ENCODE results near the gene FGF18.

FGF18 gene

GRCh38 chr5:171415115-171415730, 4.2 kb upstream of the FGF18 start:
- Histone ChIP-seq H3K4me3 (ENCODE audit: low read depth, low read length) (no peak overlapping the region), H3K27me3 (ENCODE audit: control insufficient read depth, insufficient read depth, low read length) (peaks cover 11% of the 10 kb centered on the region), H3K36me3 (ENCODE audit: control insufficient read depth, insufficient read depth, low read length) (peaks cover 33% of the 10 kb centered on the region), H3K4me1 (ENCODE audit: control insufficient read depth, insufficient read depth, low read length) (peaks cover 4% of the 10 kb centered on the region), H3K27ac (ENCODE audit: low read depth, low read length) (no peak overlapping the region), H3K9me3 (ENCODE audit: control insufficient read depth, insufficient read depth, low read depth, low read length) (no peaks in the 10 kb centered on the region), H3K9ac (ENCODE audit: low read length) (no peak overlapping the region)

- Histone ChIP-seq H3K27ac (ENCODE audit: low read depth, low read length) (no peak overlapping the region), H3K4me3 (ENCODE audit: low read depth, low read length) (no peak overlapping the region), H3K27me3 (ENCODE audit: control insufficient read depth, insufficient read depth, low read length) (peaks cover 23% of the 10 kb centered on the region), H3K9me3 (ENCODE audit: control insufficient read depth, insufficient read depth, low read depth, low read length) (no peaks in the 10 kb centered on the region), H3K4me1 (ENCODE audit: control insufficient read depth, insufficient read depth, low read length) (peaks cover 10% of the 10 kb centered on the region), H3K9ac (ENCODE audit: low read length) (no peak overlapping the region), H3K36me3 (ENCODE audit: control insufficient read depth, insufficient read depth, low read length) (peaks cover 22% of the 10 kb centered on the region)
Measured at GRCh38 chr5:171416160-171417049, 3.0 kb upstream of the FGF18 start.

DNA sequence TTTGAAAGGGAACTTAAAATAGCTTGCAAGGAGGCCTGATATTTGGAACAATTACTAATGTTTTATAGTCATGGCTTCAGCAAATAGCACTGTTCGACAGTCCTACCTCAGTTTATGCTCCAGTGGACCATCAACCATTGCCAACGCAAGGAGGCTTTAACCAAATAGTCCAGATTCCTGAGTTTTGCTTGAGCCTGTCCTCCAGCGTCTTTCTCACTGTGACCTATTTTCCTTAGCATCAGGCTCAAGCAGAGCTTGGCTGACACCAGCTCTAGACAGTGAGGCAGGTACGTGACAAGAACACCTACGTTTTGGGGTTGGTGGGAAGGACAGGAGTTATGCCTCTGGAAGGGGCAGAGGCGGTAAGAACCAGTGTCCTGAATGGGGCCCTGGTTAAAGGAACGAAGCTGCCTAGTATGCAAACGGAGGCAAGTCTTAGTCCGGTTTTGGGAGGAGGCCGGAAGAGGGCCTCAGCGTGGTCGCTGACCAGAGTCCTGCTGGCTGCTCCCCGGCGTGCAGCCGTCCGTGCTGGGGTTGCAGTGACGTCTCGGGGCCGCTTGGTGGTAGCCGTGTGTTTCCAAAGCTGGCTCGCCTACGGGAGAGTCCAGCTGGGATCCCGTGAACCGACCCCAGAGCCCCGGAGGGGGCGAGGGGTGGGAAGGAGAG, 998 bp upstream of the FGF18 start:
- Histone ChIP-seq H3K9me3 (ENCODE audit: control insufficient read depth, insufficient read depth, low read depth, low read length) (no peaks in the 10 kb centered on the region), H3K36me3 (ENCODE audit: control insufficient read depth, insufficient read depth, low read length) (peaks cover 3% of the 10 kb centered on the region), H3K27ac (ENCODE audit: low read depth, low read length) (no peak overlapping the region), H3K9ac (ENCODE audit: low read length) (peak overlapping the region; percentile 72), H3K4me1 (ENCODE audit: control insufficient read depth, insufficient read depth, low read length) (peaks cover 28% of the 10 kb centered on the region), H3K4me3 (ENCODE audit: low read depth, low read length) (peak overlapping the region; percentile 79), H3K27me3 (ENCODE audit: control insufficient read depth, insufficient read depth, low read length) (peaks cover 39% of the 10 kb centered on the region)

- H3K9me3 ChIP-seq (ENCODE audit: control insufficient read depth, insufficient read depth, low read depth, low read length): no peaks in the 10 kb centered on the region
- no peak overlapping the region for H3K27ac ChIP-seq (ENCODE audit: low read depth, low read length)
- H3K36me3 ChIP-seq (ENCODE audit: control insufficient read depth, insufficient read depth, low read length): no peaks in the 10 kb centered on the region
- peaks cover 39% of the 10 kb centered on the region for H3K27me3 ChIP-seq (ENCODE audit: control insufficient read depth, insufficient read depth, low read length)
- H3K4me3 ChIP-seq (ENCODE audit: low read depth, low read length): peak overlapping the region; percentile 79
- H3K4me1 ChIP-seq (ENCODE audit: control insufficient read depth, insufficient read depth, low read length): peaks cover 36% of the 10 kb centered on the region
- peak overlapping the region; percentile 44 for H3K9ac ChIP-seq (ENCODE audit: low read length)
Measured at GRCh38 chr5:171419688-171420430, 412 bp downstream of the FGF18 start.

GRCh38 chr5:171420431-171421241, 1.2 kb downstream of the FGF18 start:
- H3K9ac ChIP-seq (ENCODE audit: low read length): peak overlapping the region; percentile 44
- H3K4me1 ChIP-seq (ENCODE audit: control insufficient read depth, insufficient read depth, low read length): peaks cover 39% of the 10 kb centered on the region
- H3K27ac ChIP-seq (ENCODE audit: low read depth, low read length): no peak overlapping the region
- H3K36me3 ChIP-seq (ENCODE audit: control insufficient read depth, insufficient read depth, low read length): no peaks in the 10 kb centered on the region
- peaks cover 39% of the 10 kb centered on the region for H3K27me3 ChIP-seq (ENCODE audit: control insufficient read depth, insufficient read depth, low read length)
- H3K4me3 ChIP-seq (ENCODE audit: low read depth, low read length): peak overlapping the region; percentile 79
- H3K9me3 ChIP-seq (ENCODE audit: control insufficient read depth, insufficient read depth, low read depth, low read length): no peaks in the 10 kb centered on the region

DNA sequence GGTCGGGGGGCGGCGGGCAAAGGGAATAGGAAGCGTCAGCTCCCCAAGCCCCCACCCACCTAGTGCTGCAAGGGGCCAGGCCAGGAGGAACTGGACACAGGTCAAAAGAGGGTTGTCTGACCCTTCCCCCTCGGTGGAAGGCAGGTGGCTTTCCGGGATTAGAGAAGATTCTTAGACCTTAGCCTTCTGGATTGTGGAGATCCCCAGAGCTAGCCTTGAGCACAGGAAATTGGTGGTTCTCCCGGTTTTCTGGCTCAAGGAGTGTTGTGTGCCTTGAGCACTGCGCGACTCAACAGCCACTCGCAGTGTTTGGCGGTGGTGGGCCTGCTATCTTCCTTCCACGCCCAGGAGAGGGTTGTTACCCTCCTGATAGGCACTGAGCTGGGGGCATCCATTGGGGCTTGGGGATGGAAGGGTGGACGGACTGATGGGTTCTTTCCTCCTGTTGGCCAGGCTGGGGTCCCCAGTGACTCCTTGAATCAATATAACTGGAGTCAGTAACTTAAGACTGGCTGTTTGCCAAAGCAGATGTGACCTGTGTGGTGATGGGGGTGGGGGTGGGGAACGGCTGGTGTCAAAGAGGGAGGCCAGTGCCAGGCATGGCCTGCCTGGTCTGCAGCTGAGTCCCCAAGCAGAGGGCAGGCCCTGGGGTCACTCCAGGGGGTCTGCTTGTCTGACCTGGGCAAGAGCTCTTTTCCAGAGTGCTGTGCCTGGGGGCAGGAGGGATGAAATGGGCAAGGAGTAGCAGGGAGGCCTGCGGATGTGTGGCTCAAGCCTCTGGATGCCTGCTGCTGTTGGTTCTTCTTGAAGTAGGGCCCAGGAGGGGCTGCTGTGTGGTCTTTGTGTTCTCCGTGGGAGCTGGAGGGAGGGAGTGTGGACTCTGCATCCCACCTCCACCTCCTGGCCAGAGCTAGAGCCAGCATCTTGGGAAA, 2.1 kb downstream of the FGF18 start:
- no peak overlapping the region for H3K9ac ChIP-seq (ENCODE audit: low read length)

GRCh38 chr5:171422495-171422894, 3.0 kb downstream of the FGF18 start:
- Histone ChIP-seq H3K9me3 (ENCODE audit: control insufficient read depth, insufficient read depth, low read depth, low read length) (no peaks in the 10 kb centered on the region), H3K27me3 (ENCODE audit: control insufficient read depth, insufficient read depth, low read length) (peaks cover 39% of the 10 kb centered on the region), H3K4me1 (ENCODE audit: control insufficient read depth, insufficient read depth, low read length) (peaks cover 39% of the 10 kb centered on the region), H3K4me3 (ENCODE audit: low read depth, low read length) (no peak overlapping the region), H3K9ac (ENCODE audit: low read length) (no peak overlapping the region), H3K36me3 (ENCODE audit: control insufficient read depth, insufficient read depth, low read length) (no peaks in the 10 kb centered on the region), H3K27ac (ENCODE audit: low read depth, low read length) (no peak overlapping the region)

More for the DNA sequence above, 2.1 kb downstream of the FGF18 start:
- Histone ChIP-seq H3K27ac (ENCODE audit: low read depth, low read length) (no peak overlapping the region), H3K9me3 (ENCODE audit: control insufficient read depth, insufficient read depth, low read depth, low read length) (no peaks in the 10 kb centered on the region), H3K36me3 (ENCODE audit: control insufficient read depth, insufficient read depth, low read length) (no peaks in the 10 kb centered on the region), H3K27me3 (ENCODE audit: control insufficient read depth, insufficient read depth, low read length) (peaks cover 39% of the 10 kb centered on the region), H3K4me3 (ENCODE audit: low read depth, low read length) (peak overlapping the region; percentile 79), H3K4me1 (ENCODE audit: control insufficient read depth, insufficient read depth, low read length) (peaks cover 39% of the 10 kb centered on the region)

DNA sequence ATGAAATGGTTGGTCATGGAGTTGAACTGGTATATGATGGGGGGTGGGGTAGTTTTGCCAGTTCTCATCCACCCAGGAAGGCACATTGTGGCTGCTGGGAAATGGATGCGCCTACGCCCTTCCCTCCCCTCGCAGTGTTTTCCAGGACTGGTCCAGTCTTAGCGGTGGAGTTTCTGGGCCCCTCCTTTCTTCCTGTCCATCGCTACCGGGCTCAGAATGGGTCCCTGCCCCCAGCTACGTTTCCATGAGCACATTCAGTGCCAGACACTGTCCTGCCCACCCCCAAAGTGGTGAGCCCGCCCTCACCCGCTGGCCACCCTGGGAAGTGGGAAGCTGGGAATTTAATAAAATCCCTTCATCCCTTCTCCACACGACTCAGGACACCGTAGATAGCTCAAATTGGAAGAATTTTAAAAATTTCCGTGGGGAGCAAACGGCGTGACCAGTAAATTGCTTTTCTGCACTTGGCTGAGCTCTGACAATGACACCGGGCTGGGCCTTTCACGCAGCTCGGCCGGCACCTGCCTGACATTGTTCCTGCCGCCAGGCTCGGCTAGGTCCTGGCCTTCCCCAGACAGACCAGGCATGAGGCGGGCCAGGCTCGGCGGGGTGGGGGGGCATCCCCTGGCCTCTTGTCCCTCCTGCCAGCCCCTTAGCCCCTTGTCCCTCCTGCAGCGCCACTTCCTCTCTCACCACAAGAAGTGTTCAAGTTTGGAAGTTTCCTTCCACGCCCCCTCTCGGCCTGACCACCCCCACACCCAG, 3.6 kb downstream of the FGF18 start:
- Histone ChIP-seq H3K27me3 (ENCODE audit: control insufficient read depth, insufficient read depth, low read length) (peaks cover 39% of the 10 kb centered on the region), H3K9ac (ENCODE audit: low read length) (no peak overlapping the region), H3K4me1 (ENCODE audit: control insufficient read depth, insufficient read depth, low read length) (peaks cover 39% of the 10 kb centered on the region), H3K36me3 (ENCODE audit: control insufficient read depth, insufficient read depth, low read length) (no peaks in the 10 kb centered on the region), H3K9me3 (ENCODE audit: control insufficient read depth, insufficient read depth, low read depth, low read length) (no peaks in the 10 kb centered on the region), H3K4me3 (ENCODE audit: low read depth, low read length) (no peak overlapping the region), H3K27ac (ENCODE audit: low read depth, low read length) (no peak overlapping the region)

- Histone ChIP-seq H3K4me3 (ENCODE audit: low read depth, low read length) (0 out of 2 replicates have a peak overlapping the region, but pooled peaks have one; percentile 27), H3K36me3 (ENCODE audit: control insufficient read depth, insufficient read depth, low read length) (no peaks in the 10 kb centered on the region), H3K27ac (ENCODE audit: low read depth, low read length) (no peak overlapping the region), H3K9ac (ENCODE audit: low read length) (no peak overlapping the region), H3K27me3 (ENCODE audit: control insufficient read depth, insufficient read depth, low read length) (peaks cover 32% of the 10 kb centered on the region), H3K4me1 (ENCODE audit: control insufficient read depth, insufficient read depth, low read length) (peaks cover 35% of the 10 kb centered on the region), H3K9me3 (ENCODE audit: control insufficient read depth, insufficient read depth, low read depth, low read length) (no peaks in the 10 kb centered on the region)
Measured at GRCh38 chr5:171424726-171425125, 5.3 kb downstream of the FGF18 start.
